Mammary epithelial cell (primary cell): ENCODE results near the gene ATP2B2.

Source experiments
- CTCF ChIP-seq, 2 donors: IDR thresholded peaks in 1 of 2; conservative IDR thresholded peaks in 1 of 2; 2 replicates each; pipeline ENCODE4 v1.5.1; 2011 to 2012; ENCODE audit warnings: inconsistent platforms in 2 of 2, low read length in 2 of 2, mild to moderate bottlenecking in 2 of 2, control low read depth in 1 of 2, low read depth in 1 of 2; ENCODE audit not compliant: insufficient read depth in 1 of 2; ENCODE audit errors: extremely low read depth in 1 of 2
- EZH2 ChIP-seq: IDR thresholded peaks from 2 replicates; pipeline ENCODE4 v1.6.1; 2012; ENCODE audit warnings: low read length, inconsistent platforms, borderline replicate concordance

- TF ChIP-seq CTCF (conservative IDR thresholded peaks at IDR 0.05 in 1 of 2, IDR thresholded peaks at IDR 0.05 in 1 of 2; ENCODE audit: extremely low read depth in 1 of 2, insufficient read depth in 1 of 2, low read depth in 1 of 2, low read length in 2 of 2): no peak
- no peak for TF ChIP-seq EZH2
Observed at GRCh38 chr3:10379961-10380360, 125.4 kb downstream of the ATP2B2 start.
